HG02943 (cell line): ENCODE measurements around the gene FAM53A.

ENCODE experiments used
- ATAC-seq: cut with Tn5 transposase; IDR thresholded peaks from one replicate; pipeline ENCODE4 v1.9.1; 2021; ENCODE audit warnings: mild to moderate bottlenecking, low read depth, moderate library complexity; ENCODE audit not compliant: unreplicated experiment

FAM53A gene

DNA sequence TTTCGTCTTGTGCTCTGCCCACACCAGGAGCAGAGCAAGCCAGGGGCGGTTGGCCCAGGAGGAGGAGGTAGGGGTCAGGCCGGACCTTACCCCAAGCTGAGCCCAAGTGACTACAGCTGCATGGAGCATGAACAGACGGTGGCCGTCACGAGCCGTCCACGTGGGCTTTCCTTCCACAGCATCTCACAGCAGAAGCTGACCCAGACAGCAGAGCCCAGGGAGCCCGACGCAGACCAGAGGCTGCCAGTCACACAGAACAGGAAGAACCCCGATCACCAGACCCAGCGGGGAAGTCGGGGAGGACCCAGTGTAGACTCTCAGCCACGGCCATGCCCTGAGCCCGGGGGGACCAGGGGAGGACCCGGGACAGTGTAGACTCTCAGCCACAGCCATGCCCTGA is 58.0 kb downstream of the FAM53A start:
- no peak for ATAC-seq

DNA sequence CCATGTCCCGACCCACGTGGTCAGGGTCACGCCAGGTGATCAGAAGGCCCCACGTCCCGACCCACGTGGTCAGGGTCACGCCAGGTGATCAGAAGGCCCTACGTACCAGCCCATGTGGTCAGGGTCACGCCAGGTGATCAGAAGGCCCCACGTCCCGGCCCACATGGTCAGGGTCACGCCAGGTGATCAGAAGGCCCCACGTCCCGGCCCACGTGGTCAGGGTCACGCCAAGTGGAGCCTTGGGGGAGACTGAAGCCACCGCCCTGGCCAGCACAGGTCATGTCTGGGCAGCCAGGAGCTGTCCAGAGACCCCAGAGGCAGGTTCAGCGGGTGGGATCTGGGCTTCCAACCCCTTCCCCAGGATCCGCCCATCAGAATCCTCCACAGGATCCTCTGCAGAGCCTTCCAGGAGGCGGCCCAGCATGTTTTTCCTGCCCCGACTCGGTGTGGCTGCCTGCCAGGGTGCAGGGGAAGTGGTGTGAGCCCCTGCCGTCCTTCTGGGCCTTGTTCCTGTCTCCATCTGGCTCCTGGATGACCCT is 58.4 kb downstream of the FAM53A start:
- ATAC-seq: no peak

DNA sequence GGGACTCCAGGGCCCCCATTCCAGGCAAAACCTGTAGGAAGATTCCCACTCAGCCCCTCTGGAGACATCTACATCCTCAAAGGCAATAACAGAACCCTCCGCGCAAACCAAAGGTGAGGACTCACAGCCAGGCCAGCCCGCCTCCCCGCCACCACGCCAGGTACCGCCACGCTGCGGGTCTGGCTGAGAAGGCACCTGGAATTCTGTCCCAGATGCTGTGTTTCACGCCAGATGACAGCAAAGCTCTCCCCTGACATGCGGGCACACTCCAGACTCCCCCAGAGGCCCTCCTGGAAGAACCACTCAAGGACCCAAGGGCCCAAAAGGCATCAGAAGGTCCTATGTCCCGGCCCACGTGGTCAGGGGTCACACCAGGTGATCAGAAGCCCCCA is 59.6 kb downstream of the FAM53A start:
- no peak for ATAC-seq

GRCh38 chr4:1623821-1624518 is 60.1 kb downstream of the FAM53A start:
- ATAC-seq: no peak

DNA sequence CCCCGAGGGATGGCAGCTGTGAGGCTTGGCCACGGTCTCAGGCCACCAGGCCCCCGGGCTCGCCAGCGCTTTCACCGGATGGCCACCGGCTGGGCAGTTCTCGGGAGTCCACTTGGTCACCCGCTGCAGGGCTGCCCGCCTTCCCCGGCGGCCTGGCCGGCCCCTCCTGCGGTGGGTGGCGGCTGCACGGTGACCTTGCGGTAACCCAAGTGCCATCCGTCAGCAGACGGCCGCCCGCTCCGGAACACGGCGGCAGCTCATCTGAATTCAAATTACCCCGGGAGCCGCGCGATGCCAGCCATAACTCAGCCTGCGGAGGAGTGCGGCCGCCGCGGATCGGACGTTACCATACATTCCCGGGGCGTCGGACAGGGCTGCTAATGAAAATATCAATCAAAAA is 60.7 kb downstream of the FAM53A start:
- no peak for ATAC-seq

- ATAC-seq: no peak
These were observed 61.2 kb downstream of the FAM53A start for GRCh38 chr4:1622956-1623355.

DNA sequence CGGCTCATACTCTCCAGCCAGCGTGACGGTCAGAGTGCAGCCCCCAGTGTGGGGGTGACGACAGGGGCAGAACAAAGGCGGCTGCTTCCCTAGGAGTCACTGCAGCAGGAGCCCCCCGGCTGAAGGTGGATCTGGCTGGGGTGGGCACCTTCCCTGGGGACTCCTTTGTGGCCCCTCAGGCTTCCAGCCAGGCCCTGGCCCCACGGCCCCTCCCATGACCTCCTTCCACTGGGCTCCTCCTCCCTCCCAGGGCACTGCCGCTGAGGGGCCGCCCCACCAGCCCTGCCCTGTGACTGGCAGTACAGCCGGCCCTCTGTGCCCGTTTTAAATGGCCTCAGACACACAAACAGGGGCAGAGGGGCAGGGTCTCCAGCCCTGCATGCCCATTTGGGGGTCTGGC is 61.9 kb downstream of the FAM53A start:
- no peak for ATAC-seq

- ATAC-seq: no peak
These were observed 62.6 kb downstream of the FAM53A start for GRCh38 chr4:1621526-1621925.

- no peak for ATAC-seq
These were observed 64.9 kb downstream of the FAM53A start for GRCh38 chr4:1619151-1619672.

GRCh38 chr4:1618438-1618837 is 65.7 kb downstream of the FAM53A start:
- no peak for ATAC-seq

DNA sequence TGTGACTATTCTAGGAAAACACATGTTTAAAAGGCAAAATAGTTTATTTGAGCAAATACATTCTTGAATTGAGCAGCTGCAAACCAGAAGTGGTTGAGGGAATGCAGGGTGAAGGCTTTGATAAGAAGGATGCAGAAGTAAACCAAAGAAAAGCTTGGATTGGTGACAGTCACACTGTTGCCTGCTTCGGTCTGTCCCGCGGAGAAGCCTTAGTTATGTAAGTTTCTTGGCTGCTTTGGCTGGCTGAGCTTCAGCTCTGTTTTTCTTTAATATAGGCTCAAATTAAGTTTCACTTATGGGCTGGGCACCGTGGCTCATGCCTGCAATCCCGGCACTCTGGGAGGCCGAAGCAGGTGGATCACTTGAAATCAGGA is 67.6 kb downstream of the FAM53A start:
- no peak for ATAC-seq

DNA sequence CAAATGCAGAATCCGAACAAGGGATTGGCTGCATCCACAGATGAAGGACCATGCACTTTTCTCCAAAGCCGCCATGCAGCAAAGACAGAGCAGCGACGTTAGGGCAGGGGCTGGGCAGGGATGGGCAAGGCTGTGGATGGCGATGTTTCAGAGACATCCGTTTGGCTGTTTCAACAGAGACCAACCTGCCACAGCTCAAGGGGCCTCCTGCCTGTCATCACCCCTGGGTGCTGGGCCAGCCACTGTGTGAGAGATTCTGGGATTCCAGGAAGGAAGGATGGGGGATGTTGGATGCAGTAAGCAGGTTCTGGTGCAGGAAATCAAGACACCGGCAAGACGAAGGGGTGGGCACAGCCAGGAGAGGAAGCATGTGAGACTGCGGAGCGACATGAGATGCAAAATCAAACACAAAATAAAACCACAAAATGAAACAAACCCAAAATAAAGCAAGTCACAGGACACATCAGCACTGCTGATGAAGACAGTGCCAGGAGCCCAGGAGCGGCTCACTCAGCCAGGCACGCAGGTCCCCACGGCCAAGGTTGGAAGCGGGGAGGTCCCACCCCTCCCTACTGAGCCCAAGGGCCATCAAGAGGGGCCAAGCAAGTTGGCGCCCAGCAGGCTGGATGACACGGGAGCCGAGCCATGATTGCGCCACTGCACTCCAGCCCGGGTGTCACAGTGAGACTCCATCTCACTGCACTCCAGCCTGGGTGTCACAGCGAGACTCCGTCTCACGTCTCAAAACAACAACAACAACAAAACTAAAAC is 68.1 kb downstream of the FAM53A start:
- ATAC-seq: no peak

DNA sequence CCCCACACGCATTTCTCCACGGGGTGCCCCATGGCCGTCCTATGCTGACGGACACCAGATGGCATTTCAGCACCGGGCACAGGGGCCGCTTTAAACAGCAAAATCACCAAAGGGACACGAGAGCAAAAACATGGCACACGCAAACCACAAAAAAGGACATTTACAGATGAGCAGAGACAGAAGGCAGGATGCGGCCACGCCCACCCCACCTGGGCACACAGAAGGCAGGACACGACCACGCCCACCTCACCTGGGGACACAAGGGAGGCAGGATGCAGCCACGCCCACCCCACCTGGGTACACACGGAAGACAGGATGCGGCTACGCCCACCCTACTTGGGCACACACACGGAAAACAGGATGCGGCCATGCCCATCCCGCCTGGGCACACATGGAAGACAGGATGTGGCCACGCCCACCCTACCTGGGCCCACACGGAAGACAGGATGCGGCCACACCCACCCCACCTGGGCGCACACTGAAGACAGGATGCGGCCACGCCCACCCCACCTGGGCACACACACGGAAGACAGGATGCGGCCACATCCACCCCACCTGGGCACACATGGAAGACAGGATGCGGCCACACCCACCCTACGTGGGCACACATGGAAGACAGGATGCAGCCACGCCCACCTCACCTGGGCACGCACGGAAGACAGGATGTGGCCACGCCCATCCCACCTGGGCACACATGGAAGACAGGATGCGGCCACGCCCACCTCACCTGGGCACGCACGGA is 69.1 kb downstream of the FAM53A start:
- no peak for ATAC-seq

DNA sequence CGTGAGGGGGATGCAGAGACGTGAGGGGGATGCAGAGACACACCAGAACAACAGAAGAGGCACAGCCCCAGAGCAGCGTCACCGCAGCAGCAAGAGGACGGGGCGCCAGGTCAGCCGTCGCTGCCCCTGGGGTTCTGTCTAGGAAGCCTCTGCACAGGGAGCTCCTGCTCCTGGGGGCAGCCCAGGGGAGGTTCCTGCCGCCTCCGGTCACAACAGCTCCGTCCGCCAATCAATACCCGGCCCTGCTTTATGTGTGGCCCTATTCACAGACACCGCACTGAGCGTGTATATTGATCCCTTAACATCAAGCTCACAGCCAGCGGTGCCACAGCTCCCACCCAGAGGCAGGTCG is 69.6 kb downstream of the FAM53A start:
- ATAC-seq: no peak

- ATAC-seq: no peak
These were observed 70.1 kb downstream of the FAM53A start for GRCh38 chr4:1614049-1614448.

- ATAC-seq: no peak
These were observed 71.0 kb downstream of the FAM53A start for GRCh38 chr4:1613099-1613495.

DNA sequence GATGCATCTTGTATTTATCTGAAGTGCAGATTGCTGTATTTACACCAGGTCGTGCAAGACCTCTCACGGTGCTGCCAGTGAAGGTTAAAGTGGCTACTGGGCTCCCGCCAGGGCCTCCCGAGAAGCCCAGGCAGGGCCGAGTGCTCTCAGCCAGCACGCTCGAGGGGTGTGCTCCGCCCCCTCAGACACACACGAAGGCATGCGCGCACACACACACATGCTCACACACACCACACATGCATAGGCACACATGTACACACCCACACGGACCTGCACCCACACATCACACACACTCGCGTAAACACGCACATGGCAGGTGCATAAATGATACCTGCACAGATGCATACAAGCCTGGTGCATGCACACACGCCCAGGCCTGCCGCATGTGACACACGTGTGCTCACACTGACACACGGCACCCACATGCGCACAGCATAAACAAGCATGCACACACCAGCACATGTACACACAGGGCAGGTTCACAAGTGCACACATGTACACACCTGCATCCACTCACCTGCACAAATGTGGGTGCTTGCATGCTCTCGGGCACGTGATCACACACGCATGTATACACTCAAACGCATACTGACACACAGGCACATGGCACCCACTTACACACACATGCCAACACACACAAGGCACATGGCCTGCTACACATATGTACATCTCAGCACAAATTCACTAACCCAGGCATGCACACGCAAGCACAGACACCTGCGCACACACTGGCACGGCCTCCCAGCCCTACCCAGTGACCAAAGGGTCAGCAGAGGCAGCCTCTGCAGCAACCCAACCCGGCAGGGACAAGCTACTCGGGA is 71.6 kb downstream of the FAM53A start:
- ATAC-seq: no peak

GRCh38 chr4:1611501-1611870 is 72.6 kb downstream of the FAM53A start:
- ATAC-seq: no peak

GRCh38 chr4:1610791-1611500 is 73.2 kb downstream of the FAM53A start:
- no peak for ATAC-seq
